Endothelial cell of umbilical vein (primary cell): ENCODE data around the gene FUT4. TPM values are rescaled to one million over a fixed set of nuclear protein-coding genes. Genes with fewer than 3 reads are reported as not detected.

Source experiments
- BruUV-seq: library from RNA; stranded (reverse); fragments of 400-500 nt; replicated peaks from 2 replicates; lab custom pipeline; 2021; lab: Mats Ljungman, UMichigan
- CTCF ChIA-PET: fragments of 300-600, 350-600 bp; sonication (Branson Sonifier 250); formaldehyde crosslinking; loops from one replicate; lab custom pipeline; 2021; ENCODE audit warnings: antibody characterized with exemption, inconsistent platforms; lab: Charles Lee
- POLR2A ChIA-PET: fragments of 300-600, 350-600 bp; sonication (Branson Sonifier 250); formaldehyde crosslinking; loops from one replicate; lab custom pipeline; 2021; ENCODE audit warnings: antibody characterized with exemption, inconsistent platforms; lab: Charles Lee
- DNase-seq: peaks from one replicate; pipeline ENCODE4 v3.0.0-alpha.2; 2011; ENCODE audit warnings: low read depth, low spot score
- FAIRE-seq: peaks from 2 replicates; lab custom pipeline; 2011; peaks lifted over from hg19 to GRCh38; lab: Jason Lieb, UNC
- H2AFZ ChIP-seq: 2 replicates; pipeline ENCODE4 v1.6.0; 2012; ENCODE audit warnings: low read depth, low read length, control low read depth, inconsistent platforms
- H3K27ac ChIP-seq: 2 replicates; pipeline ENCODE4 v1.5.1; 2011; ENCODE audit warnings: low read depth, mild to moderate bottlenecking, control low read depth, low read length, moderate library complexity; ENCODE audit not compliant: insufficient read depth
- H3K27me3 ChIP-seq, 2 experiments: 2 replicates each; pipeline versions ENCODE4 v1.6.0 to v1.6.1; 2011; ENCODE audit warnings: low read length in 2 of 2, mixed read lengths in 1 of 2; ENCODE audit not compliant: control insufficient read depth in 2 of 2, insufficient read depth in 2 of 2
- H3K36me3 ChIP-seq, 2 experiments: 2 replicates in 1 of 2; 3 replicates in 1 of 2; pipeline ENCODE4 v1.5.1; 2011; ENCODE audit warnings: low read length in 2 of 2, mild to moderate bottlenecking in 1 of 2, moderate library complexity in 1 of 2; ENCODE audit not compliant: control insufficient read depth in 2 of 2, insufficient read depth in 2 of 2; ENCODE audit errors: extremely low read depth in 1 of 2
- H3K4me1 ChIP-seq: 3 replicates; pipeline ENCODE4 v1.5.1; 2011; ENCODE audit warnings: mild to moderate bottlenecking, low read length; ENCODE audit not compliant: control insufficient read depth, insufficient read depth; ENCODE audit errors: extremely low read depth
- H3K4me2 ChIP-seq: 2 replicates; pipeline ENCODE4 v1.6.1; 2011; ENCODE audit warnings: low read length, control low read depth, mixed read lengths; ENCODE audit not compliant: insufficient read depth
- H3K4me3 ChIP-seq, 3 experiments: fragments of 200-600 bp in 1 of 3; sonication (generic), shearing (Covaris generic) in 1 of 3; replicated peaks in 1 of 3; 2 replicates each; pipeline ENCODE4 v1.5.1; 2011 to 2016; ENCODE audit warnings: control low read depth in 3 of 3, low read length in 3 of 3, mild to moderate bottlenecking in 2 of 3, inconsistent platforms in 1 of 3, low read depth in 1 of 3, moderate library complexity in 1 of 3; ENCODE audit not compliant: insufficient read depth in 1 of 3
- H3K79me2 ChIP-seq: 2 replicates; pipeline ENCODE4 v1.6.0; 2012; ENCODE audit warnings: low read length, inconsistent platforms; ENCODE audit not compliant: control insufficient read depth, insufficient read depth
- H3K9ac ChIP-seq: replicated peaks from 2 replicates; pipeline ENCODE3; 2011; ENCODE audit warnings: low read length, control low read depth; ENCODE audit not compliant: insufficient read depth; ENCODE audit errors: extremely low read depth
- H3K9me1 ChIP-seq: replicated peaks from 3 replicates; pipeline ENCODE4 v1.6.0; 2011; ENCODE audit warnings: mild to moderate bottlenecking, low read length; ENCODE audit not compliant: control insufficient read depth, insufficient read depth; ENCODE audit errors: extremely low read depth
- H3K9me3 ChIP-seq: replicated peaks from 2 replicates; pipeline ENCODE4 v1.5.1; 2012; ENCODE audit warnings: low read length, inconsistent platforms; ENCODE audit not compliant: control insufficient read depth, insufficient read depth
- H4K20me1 ChIP-seq: replicated peaks from 2 replicates; pipeline ENCODE3; 2011; ENCODE audit warnings: mild to moderate bottlenecking, low read length; ENCODE audit not compliant: control insufficient read depth, insufficient read depth; ENCODE audit errors: extremely low read depth
- FOS ChIP-seq: IDR thresholded peaks from 2 replicates; pipeline ENCODE4 v1.6.1; 2011; ENCODE audit warnings: mild to moderate bottlenecking, low read length, moderate library complexity, borderline replicate concordance; ENCODE audit not compliant: insufficient read depth
- GATA2 ChIP-seq: IDR thresholded peaks from 2 replicates; pipeline ENCODE4 v1.7.0; 2011; ENCODE audit warnings: low read depth, mild to moderate bottlenecking, moderate library complexity, mixed read lengths, low read length; ENCODE audit not compliant: insufficient read length, insufficient read depth
- JUN ChIP-seq: IDR thresholded peaks from 2 replicates; pipeline ENCODE4 v1.6.1; 2011; ENCODE audit warnings: borderline replicate concordance, low read depth; ENCODE audit not compliant: insufficient read length, insufficient read depth
- MAX ChIP-seq: IDR thresholded peaks from 2 replicates; pipeline ENCODE4 v1.6.1; 2011; ENCODE audit not compliant: insufficient read depth, insufficient read length
- MYC ChIP-seq: IDR thresholded peaks from one replicate; pipeline ENCODE4 v1.6.1; 2011; ENCODE audit warnings: mild to moderate bottlenecking, low read depth, low read length
- POLR2A ChIP-seq: IDR thresholded peaks from 2 replicates; pipeline ENCODE4 v1.6.1; 2012; ENCODE audit warnings: low read depth, mild to moderate bottlenecking, control low read depth, low read length
- POLR2AphosphoS5 ChIP-seq: IDR thresholded peaks from 2 replicates; pipeline ENCODE4 v1.6.1; 2012; ENCODE audit warnings: low read depth, mild to moderate bottlenecking, control low read depth, low read length, moderate library complexity; ENCODE audit not compliant: insufficient read depth
- dilution Hi-C: fragments of 300-500 bp; cut with MboI; formaldehyde crosslinking; loops from one replicate; pipeline ENCODE4 v1.15.0; 2019; ENCODE audit warnings: low sequenced_read_pairs; ENCODE audit not compliant: extremely low pct_ligation_motif_present
- intact Hi-C: fragments of 100-400 bp; cut with micrococcal nuclease; formaldehyde crosslinking; loops from one replicate; pipeline ENCODE4 v1.10.0; 2022
- polyA plus RNA-seq, 4 experiments: library from polyadenylated mRNA; depleted of rRNA in 3 of 4; stranded (reverse) in 3 of 4; unstranded in 1 of 4; fragments of >200 nt; gene quantifications; 2 replicates each; pipeline versions ENCODE4 v1.2.1 to v1.2.3, GENCODE V29; 2011 to 2012; ENCODE audit warnings: missing spikeins in 1 of 4
- total RNA-seq: library from RNA; stranded (reverse); gene quantifications from 2 replicates; pipeline ENCODE4 v1.2.3, GENCODE V29; 2021
- TF ChIP-seq, protein P1 (sequence below), 2 donors: IDR thresholded peaks; 1 replicate in 1 of 2; 2 replicates in 1 of 2; pipeline ENCODE4 v1.5.1; 2011; ENCODE audit warnings: low read length in 2 of 2, mild to moderate bottlenecking in 2 of 2, moderate library complexity in 2 of 2, control low read depth in 1 of 2, inconsistent platforms in 1 of 2, low read depth in 1 of 2; ENCODE audit not compliant: insufficient read depth in 1 of 2; ENCODE audit errors: extremely low read depth in 1 of 2

Gene FUT4
- total and polyA plus RNA-seq, 2 donors (not counting 3 experiments of a cell fraction or from before 2014, with no cell fraction given), result 2.4 to 5.3 TPM

GRCh38 chr11:94516725-94517124 lies 27.0 kb upstream of the FUT4 start:
- BruUV-seq, result no TSS peak
- POLR2A ChIA-PET, result no interaction called here
- no peak for FAIRE-seq
- TF ChIP-seq MAX (no peak), POLR2A (no peak)
- Histone ChIP-seq H2AFZ (no peak overlapping the region), H3K36me3 (no peaks in the 10 kb centered on the region), H3K4me3 (no peak overlapping the region), H3K9me3 (no peaks in the 10 kb centered on the region), H3K79me2 (no peaks in the 10 kb centered on the region), H3K9ac (no peak overlapping the region), H4K20me1 (no peaks in the 10 kb centered on the region), H3K4me1 (peaks cover 4% of the 10 kb centered on the region), H3K9me1 (no peaks in the 10 kb centered on the region), H3K4me2 (no peak overlapping the region), H3K27ac (no peak overlapping the region), H3K27me3 (peaks cover 16 to 17% of the 10 kb centered on the region in 2 experiments)
- no peak for DNase-seq
- intact Hi-C loops, result no loop called here
- dilution Hi-C loops, result no loop called here
- CTCF ChIA-PET, result interaction anchor here (1.0 to 6.3 kb wide), 8 partner anchors 9 to 621 kb away, joined by 3 to 52 read pairs (median 6); no protein-coding TSS in a partner anchor

DNA sequence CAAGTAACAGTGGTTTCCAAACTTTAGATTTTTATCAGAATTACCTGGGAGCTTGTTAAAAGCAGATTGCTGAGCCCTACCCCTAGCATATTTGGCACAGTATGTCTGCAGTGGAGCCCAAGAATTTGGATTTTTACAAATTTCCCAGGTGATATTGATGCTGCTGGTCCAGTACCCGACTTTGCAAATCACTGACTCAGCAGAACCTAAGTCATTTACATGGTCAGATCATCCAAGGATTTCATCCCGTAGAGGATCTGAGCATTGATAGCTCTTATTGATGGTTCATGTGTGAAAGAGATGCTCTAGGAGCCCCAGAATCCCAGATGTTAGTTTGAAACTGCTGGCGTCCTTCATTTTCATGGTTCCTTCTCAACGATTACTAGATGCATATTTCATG lies 25.4 kb upstream of the FUT4 start:
- no peak overlapping the region for H3K9ac ChIP-seq
- TF ChIP-seq GATA2, result no peak
- TF ChIP-seq, protein P1, sequence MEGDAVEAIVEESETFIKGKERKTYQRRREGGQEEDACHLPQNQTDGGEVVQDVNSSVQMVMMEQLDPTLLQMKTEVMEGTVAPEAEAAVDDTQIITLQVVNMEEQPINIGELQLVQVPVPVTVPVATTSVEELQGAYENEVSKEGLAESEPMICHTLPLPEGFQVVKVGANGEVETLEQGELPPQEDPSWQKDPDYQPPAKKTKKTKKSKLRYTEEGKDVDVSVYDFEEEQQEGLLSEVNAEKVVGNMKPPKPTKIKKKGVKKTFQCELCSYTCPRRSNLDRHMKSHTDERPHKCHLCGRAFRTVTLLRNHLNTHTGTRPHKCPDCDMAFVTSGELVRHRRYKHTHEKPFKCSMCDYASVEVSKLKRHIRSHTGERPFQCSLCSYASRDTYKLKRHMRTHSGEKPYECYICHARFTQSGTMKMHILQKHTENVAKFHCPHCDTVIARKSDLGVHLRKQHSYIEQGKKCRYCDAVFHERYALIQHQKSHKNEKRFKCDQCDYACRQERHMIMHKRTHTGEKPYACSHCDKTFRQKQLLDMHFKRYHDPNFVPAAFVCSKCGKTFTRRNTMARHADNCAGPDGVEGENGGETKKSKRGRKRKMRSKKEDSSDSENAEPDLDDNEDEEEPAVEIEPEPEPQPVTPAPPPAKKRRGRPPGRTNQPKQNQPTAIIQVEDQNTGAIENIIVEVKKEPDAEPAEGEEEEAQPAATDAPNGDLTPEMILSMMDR (IDR thresholded peaks at IDR 0.05; ENCODE audit: extremely low read depth in 1 of 2, insufficient read depth in 1 of 2, low read depth in 1 of 2, low read length in 2 of 2), result no peak
- TF ChIP-seq POLR2AphosphoS5, result no peak
- no peak for TF ChIP-seq MAX
- TF ChIP-seq FOS, result no peak
- TF ChIP-seq MYC, result no peak
- TF ChIP-seq JUN, result no peak
- H3K4me2 ChIP-seq, result no peak overlapping the region
- no peak for FAIRE-seq
- ChIA-PET POLR2A (no interaction called here), CTCF (interaction anchor here (1.1 to 6.3 kb wide), 5 partner anchors 11 to 379 kb away, joined by 3 to 52 read pairs (median 5); no protein-coding TSS in a partner anchor)
- H3K9me1 ChIP-seq, result no peaks in the 10 kb centered on the region
- no peaks in the 10 kb centered on the region for H3K9me3 ChIP-seq
- no peaks in the 10 kb centered on the region for H3K36me3 ChIP-seq
- dilution Hi-C loops, result no loop called here
- no TSS peak for BruUV-seq
- no peaks in the 10 kb centered on the region for H3K79me2 ChIP-seq
- H3K4me3 ChIP-seq, result no peak overlapping the region
- H2AFZ ChIP-seq, result no peak overlapping the region
- intact Hi-C loops, result loop anchor here (2.0 kb wide), 1 partner anchor 245 kb away; no protein-coding TSS in a partner anchor
- H3K27me3 ChIP-seq, result peaks cover 14 to 16% of the 10 kb centered on the region in 2 experiments
- no peak overlapping the region for H3K27ac ChIP-seq
- H4K20me1 ChIP-seq, result no peaks in the 10 kb centered on the region
- no peaks in the 10 kb centered on the region for H3K4me1 ChIP-seq
- no peak for DNase-seq
